GM21717 (cell line): ENCODE results near the gene OR14C36.
"Not testable (repeated sequence)": the region's sequence is repeated elsewhere in the genome, so short reads cannot be mapped to it uniquely, and the experiment has no call there.

Experiments used
- ATAC-seq: cut with Tn5 transposase; IDR thresholded peaks from one replicate; pipeline ENCODE4 v1.9.1; 2021; ENCODE audit warnings: mild to moderate bottlenecking, moderate library complexity; ENCODE audit not compliant: unreplicated experiment

OR14C36 gene

GRCh38 chr1:248348475-248348874, at the start of gene OR14C36:
Gene OR14C36, plus strand, starts transcription at chr1:248348775. Its CDS starts 0 bp downstream, at chr1:248348775.
- no peak for ATAC-seq

- ATAC-seq: no peak
Observed at GRCh38 chr1:248303324-248303723, 45.3 kb upstream of the OR14C36 start, which contains the start of gene OR2T12. Gene OR2T12, minus strand, starts transcription at chr1:248303424. Its CDS starts 7,846 bp downstream, at chr1:248295578.

- ATAC-seq: not testable (repeated sequence)
Observed at GRCh38 chr1:248305672-248306071, 42.9 kb upstream of the OR14C36 start.

GRCh38 chr1:248306103-248306502, 42.5 kb upstream of the OR14C36 start:
- no peak for ATAC-seq

GRCh38 chr1:248306740-248307139, 41.8 kb upstream of the OR14C36 start:
- not testable (repeated sequence) for ATAC-seq

- ATAC-seq: no peak
Observed at GRCh38 chr1:248316796-248317195, 31.8 kb upstream of the OR14C36 start.

- no peak for ATAC-seq
Observed at GRCh38 chr1:248324468-248324867, 24.1 kb upstream of the OR14C36 start, which contains the start of gene OR2M7. Gene OR2M7, minus strand, starts transcription at chr1:248324568. Its CDS starts 0 bp downstream, at chr1:248324568.

- ATAC-seq: no peak
Observed at GRCh38 chr1:248343451-248343850, 5.1 kb upstream of the OR14C36 start.

- no peak for ATAC-seq
Observed at GRCh38 chr1:248359415-248359814, 10.8 kb downstream of the OR14C36 start.

- ATAC-seq: no peak
Observed at GRCh38 chr1:248361121-248361715, 12.6 kb downstream of the OR14C36 start, which contains the start of gene OR2T4. Gene OR2T4, plus strand, starts transcription at chr1:248361665. Its CDS starts 0 bp downstream, at chr1:248361665.

GRCh38 chr1:248366609-248367008, 18.0 kb downstream of the OR14C36 start:
- no peak for ATAC-seq

- no peak for ATAC-seq
Observed at GRCh38 chr1:248372394-248372793, 23.8 kb downstream of the OR14C36 start.

- ATAC-seq: no peak
Observed at GRCh38 chr1:248373761-248374160, 25.2 kb downstream of the OR14C36 start.

- no peak for ATAC-seq
Observed at GRCh38 chr1:248375446-248375845, 26.9 kb downstream of the OR14C36 start, which contains the start of gene OR2T6. Gene OR2T6, plus strand, starts transcription at chr1:248375746. Its CDS starts 11,863 bp downstream, at chr1:248387609.

- no peak for ATAC-seq
Observed at GRCh38 chr1:248376916-248377315, 28.3 kb downstream of the OR14C36 start.

GRCh38 chr1:248380854-248381253, 32.3 kb downstream of the OR14C36 start:
- ATAC-seq: no peak

GRCh38 chr1:248388426-248388825, 39.9 kb downstream of the OR14C36 start:
- ATAC-seq: no peak

GRCh38 chr1:248393050-248393449, 44.5 kb downstream of the OR14C36 start:
- ATAC-seq: no peak
